ENCODE measurements around the gene C7orf33. TPM values are rescaled to one million over a fixed set of nuclear protein-coding genes. Genes with fewer than 3 reads are reported as not detected.
"Not testable (repeated sequence)": the region's sequence is repeated elsewhere in the genome, so short reads cannot be mapped to it uniquely, and the experiment has no call there.

The C7orf33 gene
- total RNA-seq, 1 experiment from 2014 or later = not detected

DNA sequence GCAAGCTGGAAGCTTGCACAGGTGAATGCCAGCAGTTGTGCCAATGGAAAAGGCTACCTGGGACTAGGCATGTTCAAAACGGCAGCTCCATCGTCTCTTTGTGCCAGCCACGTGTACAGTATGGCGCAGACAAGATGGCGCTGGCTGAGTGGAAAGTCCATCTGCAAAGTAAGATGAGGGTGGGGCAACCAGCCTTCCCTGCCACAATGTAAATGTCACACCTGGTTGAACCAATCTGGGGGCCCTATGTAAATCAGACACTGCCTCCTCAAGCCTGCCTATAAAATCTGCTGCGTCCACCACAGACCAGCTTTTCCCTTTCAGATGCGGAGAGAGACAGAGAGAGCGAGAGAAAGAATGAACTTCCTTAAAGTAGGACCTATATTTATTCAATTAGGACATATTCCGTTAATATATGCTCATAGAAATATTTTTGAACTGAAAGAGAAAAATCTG, 18.5 kb upstream of the C7orf33 start:
- Mint-ChIP-seq H3K27me3 (ENCODE audit: low read depth) (no peaks in the 10 kb centered on the region), H3K4me1 (peaks cover 14% of the 10 kb centered on the region), H3K36me3 (no peaks in the 10 kb centered on the region), H3K4me3 (no peak overlapping the region), H3K9me3 (peaks cover 12% of the 10 kb centered on the region), H3K27ac (no peak overlapping the region)
- ChIA-PET POLR2A (interaction anchor here (0.5 kb wide), 1 partner anchor 370 kb away, joined by 6 read pairs; no protein-coding TSS in a partner anchor), CTCF (interaction anchor here (0.8 kb wide), 1 partner anchor 307 kb away, joined by 3 read pairs; no protein-coding TSS in a partner anchor)
- TF ChIP-seq, protein P1, sequence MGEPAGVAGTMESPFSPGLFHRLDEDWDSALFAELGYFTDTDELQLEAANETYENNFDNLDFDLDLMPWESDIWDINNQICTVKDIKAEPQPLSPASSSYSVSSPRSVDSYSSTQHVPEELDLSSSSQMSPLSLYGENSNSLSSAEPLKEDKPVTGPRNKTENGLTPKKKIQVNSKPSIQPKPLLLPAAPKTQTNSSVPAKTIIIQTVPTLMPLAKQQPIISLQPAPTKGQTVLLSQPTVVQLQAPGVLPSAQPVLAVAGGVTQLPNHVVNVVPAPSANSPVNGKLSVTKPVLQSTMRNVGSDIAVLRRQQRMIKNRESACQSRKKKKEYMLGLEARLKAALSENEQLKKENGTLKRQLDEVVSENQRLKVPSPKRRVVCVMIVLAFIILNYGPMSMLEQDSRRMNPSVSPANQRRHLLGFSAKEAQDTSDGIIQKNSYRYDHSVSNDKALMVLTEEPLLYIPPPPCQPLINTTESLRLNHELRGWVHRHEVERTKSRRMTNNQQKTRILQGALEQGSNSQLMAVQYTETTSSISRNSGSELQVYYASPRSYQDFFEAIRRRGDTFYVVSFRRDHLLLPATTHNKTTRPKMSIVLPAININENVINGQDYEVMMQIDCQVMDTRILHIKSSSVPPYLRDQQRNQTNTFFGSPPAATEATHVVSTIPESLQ (CRISPR knock-in tag; IDR thresholded peaks at IDR 0.05) = no peak
- TF ChIP-seq, protein P2, sequence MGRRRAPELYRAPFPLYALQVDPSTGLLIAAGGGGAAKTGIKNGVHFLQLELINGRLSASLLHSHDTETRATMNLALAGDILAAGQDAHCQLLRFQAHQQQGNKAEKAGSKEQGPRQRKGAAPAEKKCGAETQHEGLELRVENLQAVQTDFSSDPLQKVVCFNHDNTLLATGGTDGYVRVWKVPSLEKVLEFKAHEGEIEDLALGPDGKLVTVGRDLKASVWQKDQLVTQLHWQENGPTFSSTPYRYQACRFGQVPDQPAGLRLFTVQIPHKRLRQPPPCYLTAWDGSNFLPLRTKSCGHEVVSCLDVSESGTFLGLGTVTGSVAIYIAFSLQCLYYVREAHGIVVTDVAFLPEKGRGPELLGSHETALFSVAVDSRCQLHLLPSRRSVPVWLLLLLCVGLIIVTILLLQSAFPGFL (CRISPR knock-in tag; IDR thresholded peaks at IDR 0.05; ENCODE audit: borderline replicate concordance) = no peak
- TF ChIP-seq ZNF317 (CRISPR knock-in tag; IDR thresholded peaks at IDR 0.05; ENCODE audit: borderline replicate concordance, low read depth) (no peak), NFE2L1 (CRISPR knock-in tag; IDR thresholded peaks at IDR 0.05) (no peak), EMX1 (CRISPR knock-in tag; IDR thresholded peaks at IDR 0.05) (no peak), ATF1 (CRISPR knock-in tag; IDR thresholded peaks at IDR 0.05) (no peak), SOX15 (CRISPR knock-in tag; IDR thresholded peaks at IDR 0.05) (no peak), MYBL2 (CRISPR knock-in tag; IDR thresholded peaks at IDR 0.05) (no peak), CREM (CRISPR knock-in tag; IDR thresholded peaks at IDR 0.05) (no peak), OVOL2 (CRISPR knock-in tag; IDR thresholded peaks at IDR 0.05; ENCODE audit: borderline replicate concordance) (no peak)
- TF ChIP-seq, protein P3, sequence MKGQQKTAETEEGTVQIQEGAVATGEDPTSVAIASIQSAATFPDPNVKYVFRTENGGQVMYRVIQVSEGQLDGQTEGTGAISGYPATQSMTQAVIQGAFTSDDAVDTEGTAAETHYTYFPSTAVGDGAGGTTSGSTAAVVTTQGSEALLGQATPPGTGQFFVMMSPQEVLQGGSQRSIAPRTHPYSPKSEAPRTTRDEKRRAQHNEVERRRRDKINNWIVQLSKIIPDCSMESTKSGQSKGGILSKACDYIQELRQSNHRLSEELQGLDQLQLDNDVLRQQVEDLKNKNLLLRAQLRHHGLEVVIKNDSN (CRISPR knock-in tag; IDR thresholded peaks at IDR 0.05) = no peak
- TF ChIP-seq, protein P4, sequence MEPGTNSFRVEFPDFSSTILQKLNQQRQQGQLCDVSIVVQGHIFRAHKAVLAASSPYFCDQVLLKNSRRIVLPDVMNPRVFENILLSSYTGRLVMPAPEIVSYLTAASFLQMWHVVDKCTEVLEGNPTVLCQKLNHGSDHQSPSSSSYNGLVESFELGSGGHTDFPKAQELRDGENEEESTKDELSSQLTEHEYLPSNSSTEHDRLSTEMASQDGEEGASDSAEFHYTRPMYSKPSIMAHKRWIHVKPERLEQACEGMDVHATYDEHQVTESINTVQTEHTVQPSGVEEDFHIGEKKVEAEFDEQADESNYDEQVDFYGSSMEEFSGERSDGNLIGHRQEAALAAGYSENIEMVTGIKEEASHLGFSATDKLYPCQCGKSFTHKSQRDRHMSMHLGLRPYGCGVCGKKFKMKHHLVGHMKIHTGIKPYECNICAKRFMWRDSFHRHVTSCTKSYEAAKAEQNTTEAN (CRISPR knock-in tag; IDR thresholded peaks at IDR 0.05) = no peak
- peak; percentile 31; the same call in 1 of the 2 replicates for ATAC-seq
- no peak for DNase-seq (ENCODE audit: low spot score)

- H3K27ac Mint-ChIP-seq; H3K4me3 Mint-ChIP-seq; POLR2A ChIA-PET; H3K4me1 Mint-ChIP-seq; ATAC-seq; CTCF ChIA-PET; DNase-seq (ENCODE audit: low spot score); H3K36me3 Mint-ChIP-seq; H3K27me3 Mint-ChIP-seq (ENCODE audit: low read depth): not testable (repeated sequence)
- peaks cover 12% of the 10 kb centered on the region for H3K9me3 Mint-ChIP-seq
Observed at GRCh38 chr7:148573581-148573980, 17.0 kb upstream of the C7orf33 start.

DNA sequence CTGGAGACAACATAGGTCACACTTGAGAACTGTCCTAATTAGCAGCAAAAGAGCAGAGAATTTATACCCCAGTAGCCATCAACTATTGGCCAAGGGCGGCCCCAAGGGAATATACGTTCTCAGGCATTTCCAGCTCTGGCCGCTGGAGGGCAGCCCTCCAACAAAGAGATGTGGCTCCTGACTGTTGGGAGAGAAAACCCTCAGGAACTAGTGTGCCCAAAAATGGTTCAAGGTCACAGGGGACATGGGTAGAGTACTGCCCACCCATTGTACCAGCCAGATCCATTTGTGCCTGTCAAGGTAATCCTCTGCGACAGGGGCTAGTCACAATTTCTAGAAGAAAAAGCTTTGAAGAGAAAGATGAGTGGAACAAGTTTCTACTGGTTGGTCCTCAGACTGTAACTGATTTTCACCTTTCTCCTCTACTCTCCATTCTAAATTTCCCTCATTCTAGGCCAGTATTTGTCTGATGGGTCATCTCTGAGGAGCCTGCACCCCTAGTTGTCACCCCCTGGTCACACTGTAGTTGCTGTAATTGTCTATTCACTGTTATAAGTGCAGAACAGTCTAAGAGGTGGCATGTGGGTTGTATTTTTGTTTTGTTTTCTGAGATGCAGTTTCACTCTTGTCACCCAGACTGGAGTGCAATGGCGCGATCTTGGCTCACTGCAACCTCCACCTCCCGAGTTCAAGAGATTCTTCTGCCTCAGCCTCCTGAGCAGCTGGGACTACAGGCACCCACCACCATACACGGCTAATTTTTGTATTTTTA, 14.7 kb upstream of the C7orf33 start:
- H3K27me3 Mint-ChIP-seq (ENCODE audit: low read depth) = no peaks in the 10 kb centered on the region
- ChIA-PET CTCF (interaction anchor here (0.6 to 1.7 kb wide), 17 partner anchors 8 to 429 kb away, joined by 3 to 7 read pairs (median 4); no protein-coding TSS in a partner anchor), POLR2A (interaction anchor here (1.0 kb wide), 1 partner anchor 71 kb away, joined by 3 read pairs; no protein-coding TSS in a partner anchor)
- DNase-seq (ENCODE audit: low spot score) (peak; percentile 82), ATAC-seq (peak; percentile 94)
- H3K4me3 Mint-ChIP-seq = no peak overlapping the region
- no peaks in the 10 kb centered on the region for H3K36me3 Mint-ChIP-seq
- TF ChIP-seq ESRRA (CRISPR knock-in tag; IDR thresholded peaks at IDR 0.05; ENCODE audit: borderline replicate concordance) (peak; percentile 86; the same call in 1 of the 2 replicates), CTCF (IDR thresholded peaks at IDR 0.05) (peak; percentile 79), FOXJ3 (CRISPR knock-in tag; IDR thresholded peaks at IDR 0.05; ENCODE audit: borderline replicate concordance) (no peak), SOX15 (CRISPR knock-in tag; IDR thresholded peaks at IDR 0.05) (no peak), NFYB (CRISPR knock-in tag; conservative IDR thresholded peaks at IDR 0.05; ENCODE audit: low read depth) (no peak), RORB (CRISPR knock-in tag; IDR thresholded peaks at IDR 0.05) (no peak), CBFB (CRISPR knock-in tag; IDR thresholded peaks at IDR 0.05; ENCODE audit: low read depth) (no peak), MXD4 (CRISPR knock-in tag; IDR thresholded peaks at IDR 0.05; ENCODE audit: borderline replicate concordance) (no peak)
- TF ChIP-seq, protein P1 (CRISPR knock-in tag; IDR thresholded peaks at IDR 0.05) = no peak
- H3K4me1 Mint-ChIP-seq = peaks cover 2% of the 10 kb centered on the region; the same call in 1 of the 2 replicates
- H3K9me3 Mint-ChIP-seq = peaks cover 12% of the 10 kb centered on the region
- H3K27ac Mint-ChIP-seq = no peak overlapping the region
